Islet precursor cell (in vitro differentiated cells): Measurements from ENCODE around the gene COX5A.
"Not testable (repeated sequence)": the region's sequence is repeated elsewhere in the genome, so short reads cannot be mapped to it uniquely, and the experiment has no call there.

Experiments used
- DNase-seq: peaks from one replicate; pipeline ENCODE4 v3.0.0-alpha.2; 2018

Gene COX5A

DNA sequence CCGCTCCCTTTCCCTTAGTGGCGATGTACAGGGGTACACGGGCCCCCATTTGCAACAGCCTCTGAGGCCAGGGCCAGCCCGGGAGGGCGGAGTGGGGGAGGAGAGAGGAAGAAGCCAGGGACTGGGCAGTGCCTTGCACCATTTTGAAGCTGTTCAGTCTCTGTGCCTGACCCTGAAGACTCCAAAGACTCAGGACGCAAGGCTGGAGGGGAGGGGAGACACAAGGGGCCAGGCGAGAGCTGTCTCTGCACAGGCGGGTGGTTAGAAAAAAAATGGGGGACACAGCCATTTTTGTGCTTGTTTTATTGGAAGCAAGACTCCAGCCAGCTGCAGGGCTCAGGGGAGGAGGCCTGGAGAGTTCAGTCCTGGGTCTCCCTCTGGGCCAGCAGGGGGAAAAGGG, 17.1 kb upstream of the COX5A start:
- DNase-seq = no peak

- peak; percentile 83 for DNase-seq
Observed at GRCh38 chr15:74954515-74954914, 16.6 kb upstream of the COX5A start.

DNA sequence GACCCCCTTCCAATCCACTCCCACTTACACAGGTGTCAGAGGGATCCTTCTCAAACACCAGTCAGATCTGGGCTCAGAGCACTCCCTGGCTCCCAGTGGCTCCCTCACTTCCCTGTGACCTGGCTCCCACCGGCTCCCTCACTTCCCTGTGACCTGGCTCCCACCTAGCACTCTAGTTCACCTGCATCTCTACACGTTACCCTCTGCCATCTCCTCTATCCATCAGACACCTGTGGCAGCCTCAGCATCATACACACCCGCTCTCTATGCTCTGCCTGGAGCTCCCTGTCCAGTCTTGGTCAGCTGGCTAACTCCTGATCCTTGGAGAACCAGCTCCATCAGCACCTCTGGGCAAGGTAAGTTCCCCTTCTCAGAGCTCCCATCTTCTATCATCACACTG, 13.1 kb upstream of the COX5A start:
- DNase-seq = no peak

DNA sequence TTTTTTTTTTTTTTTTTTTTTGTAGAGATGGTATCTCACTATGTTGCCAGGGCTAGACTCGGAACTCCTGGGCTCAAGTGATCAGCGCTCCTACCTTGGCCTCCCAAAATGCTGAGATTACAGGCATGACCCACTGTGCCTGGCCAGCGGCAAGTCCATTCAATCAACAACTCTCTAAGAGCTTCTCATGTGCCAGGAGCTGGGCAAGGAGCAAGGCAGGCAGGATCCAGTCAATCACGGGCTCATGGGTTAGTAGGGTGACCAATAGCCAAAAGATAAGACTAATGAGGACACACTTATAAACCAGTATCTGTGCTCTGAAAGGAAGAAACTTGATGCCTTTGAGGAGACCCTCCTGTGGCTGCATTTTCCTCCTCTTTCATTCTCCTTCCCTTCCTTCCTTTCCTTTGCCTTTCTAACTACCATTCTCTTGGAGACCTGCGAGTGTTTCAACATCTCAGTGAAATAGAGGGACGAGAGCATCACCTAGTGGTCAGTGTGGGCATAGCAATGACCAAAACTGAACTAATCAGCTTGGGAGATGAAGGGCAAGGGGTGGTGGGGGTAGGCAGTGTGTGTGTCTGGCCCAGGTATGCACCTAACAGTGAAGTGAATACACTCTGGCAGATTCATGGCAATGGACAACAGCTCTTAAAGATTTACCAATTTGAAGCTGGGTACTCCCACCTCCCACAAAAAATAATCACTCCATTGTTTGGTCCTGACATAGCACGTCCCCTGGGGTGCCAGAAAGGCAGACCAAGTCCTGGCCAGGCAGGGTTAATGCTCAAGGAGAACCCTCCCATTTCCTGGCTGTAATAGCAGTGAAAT, 12.4 kb upstream of the COX5A start:
- peak; percentile 92 for DNase-seq

GRCh38 chr15:74937272-74937589, 642 bp downstream of the COX5A start:
- no peak for DNase-seq

DNA sequence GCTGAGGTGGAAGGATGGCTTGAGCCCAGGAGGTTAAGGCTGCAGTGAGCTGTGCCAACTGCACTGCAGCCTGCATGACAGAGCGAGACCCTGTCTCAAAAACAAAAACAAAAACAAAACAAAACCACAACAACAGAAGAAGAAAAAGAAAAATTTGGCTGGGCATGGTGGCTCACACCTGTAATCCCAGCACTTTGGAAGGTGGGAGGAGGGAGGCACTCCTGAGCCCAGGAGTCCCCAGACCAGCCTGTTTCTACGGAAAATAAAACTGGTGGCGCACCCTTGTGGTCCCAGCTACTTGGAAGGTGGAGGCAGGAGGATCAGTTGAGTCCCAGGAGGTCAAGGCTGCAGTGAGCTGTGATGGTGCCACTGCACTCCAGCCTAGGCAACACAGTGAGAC, 2.7 kb downstream of the COX5A start:
- DNase-seq = peak; percentile 77

- no peak for DNase-seq
Observed at GRCh38 chr15:74933573-74933972, 4.3 kb downstream of the COX5A start.

- DNase-seq = no peak
Observed at GRCh38 chr15:74928771-74929198, 9.1 kb downstream of the COX5A start.

- no peak for DNase-seq
Observed at GRCh38 chr15:74924525-74924924, 13.3 kb downstream of the COX5A start.

GRCh38 chr15:74920456-74920855, 17.4 kb downstream of the COX5A start:
- no peak for DNase-seq

- no peak for DNase-seq
Observed at GRCh38 chr15:74917676-74918075, 20.2 kb downstream of the COX5A start.

DNA sequence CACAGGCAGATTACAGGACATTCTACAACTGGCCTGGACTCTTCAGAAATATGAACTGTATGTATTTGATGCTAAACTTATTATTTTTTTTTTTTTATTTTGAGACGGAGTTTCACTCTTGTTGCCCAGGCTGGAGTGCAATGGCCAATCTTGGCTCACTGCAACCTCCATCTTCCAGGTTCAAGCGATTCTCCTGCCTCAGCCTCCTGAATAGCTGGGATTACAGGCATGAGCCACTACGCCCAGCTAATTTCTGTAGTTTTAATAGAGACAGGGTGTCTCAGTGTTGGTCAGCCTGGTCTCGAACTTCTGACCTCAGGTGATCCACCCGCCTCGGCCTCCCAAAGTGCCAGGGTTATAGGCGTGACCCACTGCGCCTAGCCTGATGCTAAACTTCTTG, 24.1 kb downstream of the COX5A start:
- DNase-seq = not testable (repeated sequence)

GRCh38 chr15:74913041-74913440, 24.8 kb downstream of the COX5A start:
- no peak for DNase-seq

- no peak for DNase-seq
Observed at GRCh38 chr15:74908635-74909034, 29.2 kb downstream of the COX5A start.

DNA sequence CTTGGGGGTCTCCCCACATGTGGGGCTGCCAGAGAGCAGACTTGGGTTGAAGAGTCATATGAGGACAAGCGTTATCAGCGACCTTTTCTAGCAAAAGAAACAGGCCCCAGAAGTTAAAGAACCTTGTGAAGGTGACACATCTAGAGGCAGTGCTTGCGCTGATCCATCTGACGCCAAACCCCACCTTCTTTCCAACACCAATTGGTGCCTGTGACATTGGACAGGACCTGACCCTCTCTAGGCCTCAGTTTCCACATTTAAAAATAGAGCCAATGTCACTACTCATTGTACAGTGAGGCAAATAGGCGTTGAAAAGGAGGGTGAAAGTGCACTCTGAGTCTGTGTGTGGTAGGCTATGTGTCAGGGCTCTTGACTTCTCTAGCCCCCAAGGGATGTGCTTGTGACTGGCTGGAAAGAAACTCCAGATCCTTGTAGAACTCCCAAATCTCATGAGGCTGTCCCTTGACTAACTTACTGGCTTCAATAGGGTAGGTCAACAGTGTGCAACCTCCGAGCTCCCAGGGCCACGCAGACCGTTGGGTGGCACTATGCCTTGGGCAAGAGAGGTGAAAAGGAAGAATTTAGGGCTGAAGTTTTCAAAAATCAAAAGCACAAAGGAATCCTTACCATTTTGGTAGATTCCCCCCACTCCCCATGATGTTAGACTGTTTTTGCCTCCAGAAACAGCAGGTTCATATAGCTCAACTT, 30.6 kb downstream of the COX5A start:
- peak; percentile 66 for DNase-seq

GRCh38 chr15:74906450-74907162, 31.3 kb downstream of the COX5A start, which contains the start of gene FAM219B:
Gene FAM219B, minus strand, starts transcription at chr15:74906851. Its CDS starts 51 bp downstream, at chr15:74906800.
- DNase-seq = peak; percentile 94

DNA sequence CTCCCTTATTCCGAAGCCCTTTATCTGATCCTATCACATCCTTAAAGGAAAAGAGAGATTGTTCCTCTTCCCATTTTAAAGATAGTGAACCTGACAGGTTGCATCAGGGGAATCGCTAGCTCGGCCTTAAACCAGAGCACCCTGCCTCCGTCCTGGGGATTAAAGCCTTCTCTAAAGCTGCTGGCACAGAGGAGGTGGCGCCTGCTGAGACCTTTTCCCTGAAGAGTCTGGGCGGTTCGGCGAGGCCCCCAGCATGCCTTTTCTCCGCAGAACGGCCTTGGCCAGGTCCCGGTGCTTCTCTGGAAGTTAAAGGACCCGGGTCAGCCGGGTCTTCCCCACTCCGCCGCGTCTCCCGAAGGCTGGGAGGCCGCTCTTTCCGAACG, 31.8 kb downstream of the COX5A start:
- DNase-seq = peak; percentile 68

- no peak for DNase-seq
Observed at GRCh38 chr15:74904190-74904805, 33.6 kb downstream of the COX5A start.

DNA sequence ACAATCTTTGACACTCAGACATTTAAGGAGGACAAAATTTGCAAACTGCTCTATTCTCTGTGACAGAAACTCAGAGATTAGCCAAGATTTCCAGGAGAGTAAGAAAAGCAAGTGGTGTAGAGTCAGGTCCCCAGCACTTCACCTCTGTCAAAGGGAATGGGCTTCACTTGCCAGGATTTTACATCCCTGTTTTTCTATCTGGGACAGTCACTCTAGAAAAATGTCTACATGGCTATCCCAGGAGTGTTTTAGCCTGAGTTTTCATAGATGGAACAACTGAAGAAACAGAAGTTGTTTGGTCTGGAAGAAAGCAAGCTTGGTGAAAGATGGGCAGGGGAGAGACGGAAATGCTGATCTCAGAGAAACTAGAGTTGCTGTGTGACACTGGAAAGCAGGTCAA, 34.2 kb downstream of the COX5A start:
- no peak for DNase-seq

DNA sequence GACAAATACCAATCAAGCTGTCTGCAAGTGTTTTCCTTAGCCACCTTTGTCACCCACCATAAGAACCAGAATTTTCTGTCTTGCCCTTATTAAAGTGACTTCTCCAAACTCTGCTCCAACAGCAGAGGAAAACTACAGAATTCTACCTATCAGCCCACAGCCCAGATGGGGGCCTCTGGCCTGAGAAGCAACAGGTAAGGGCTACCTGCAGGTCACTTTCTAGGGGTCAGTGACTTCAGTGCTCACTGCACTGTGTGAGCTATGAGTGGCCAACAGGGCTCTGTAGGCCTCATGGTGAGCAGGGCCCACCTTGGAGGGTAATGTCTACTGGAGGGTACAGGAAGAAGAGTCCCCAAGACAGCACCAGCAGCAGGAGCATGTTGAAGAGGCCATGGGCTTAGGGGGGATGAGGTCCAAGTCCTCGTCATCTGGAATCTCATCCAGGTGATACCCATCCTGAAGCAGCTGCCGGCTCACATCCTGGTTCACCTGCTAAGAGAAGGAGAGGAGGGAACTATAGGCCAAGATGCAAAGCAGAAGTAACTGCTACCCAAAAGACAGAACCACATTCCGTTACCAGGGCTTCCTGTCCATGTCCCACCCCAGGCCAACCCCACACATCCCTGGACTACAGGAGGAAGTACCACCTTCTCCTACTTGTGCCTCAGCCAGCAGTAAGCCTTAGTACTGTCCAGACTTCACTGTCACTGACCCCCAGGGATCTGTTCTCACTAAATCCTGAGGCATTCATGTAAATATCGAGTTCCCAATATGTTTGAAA, 35.4 kb downstream of the COX5A start:
- DNase-seq = no peak

GRCh38 chr15:74901612-74902063, 36.2 kb downstream of the COX5A start:
- DNase-seq = peak; percentile 69

DNA sequence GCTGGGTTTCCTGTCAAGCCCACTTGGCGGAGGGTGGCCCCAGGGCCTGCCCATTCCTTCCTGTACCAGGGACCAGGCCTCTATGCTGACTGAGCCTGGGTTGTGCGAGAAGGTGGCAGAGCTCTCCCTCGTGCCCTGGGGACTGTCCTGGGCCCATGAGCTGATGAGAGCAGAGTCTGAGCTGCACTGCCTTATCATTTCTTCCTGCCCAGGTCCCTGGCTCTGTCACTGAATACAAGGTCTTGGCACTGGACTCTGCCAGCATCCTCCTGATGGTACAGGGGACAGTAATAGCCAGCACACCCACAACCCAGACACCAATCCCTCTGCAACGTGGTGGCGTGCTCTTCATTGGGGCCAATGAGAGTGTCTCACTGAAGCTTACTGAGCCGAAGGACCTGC, 40.6 kb downstream of the COX5A start:
- DNase-seq = no peak
